GM13976 (cell line): Measurements from ENCODE around the gene AFG3L2.
"Not testable (repeated sequence)": the region's sequence is repeated elsewhere in the genome, so short reads cannot be mapped to it uniquely, and the experiment has no call there.

Source experiments
- DNase-seq: peaks from one replicate; pipeline ENCODE4 v3.0.0; 2012; ENCODE audit warnings: low spot score
- in situ Hi-C: fragments of 300-500 bp; cut with MboI; formaldehyde crosslinking; loops from one replicate; pipeline ENCODE4 v1.12.0; 2022; ENCODE audit warnings: low sequenced_read_pairs, mixed read lengths, inconsistent platforms; ENCODE audit not compliant: unreplicated experiment
- TF ChIP-seq, protein P1 (sequence below): IDR thresholded peaks from 2 replicates; pipeline ENCODE4 v1.5.1; 2012; ENCODE audit warnings: borderline replicate concordance, mild to moderate bottlenecking; ENCODE audit not compliant: insufficient read depth; ENCODE audit errors: extremely low read depth, missing control alignments, control extremely low read depth

The AFG3L2 gene

DNA sequence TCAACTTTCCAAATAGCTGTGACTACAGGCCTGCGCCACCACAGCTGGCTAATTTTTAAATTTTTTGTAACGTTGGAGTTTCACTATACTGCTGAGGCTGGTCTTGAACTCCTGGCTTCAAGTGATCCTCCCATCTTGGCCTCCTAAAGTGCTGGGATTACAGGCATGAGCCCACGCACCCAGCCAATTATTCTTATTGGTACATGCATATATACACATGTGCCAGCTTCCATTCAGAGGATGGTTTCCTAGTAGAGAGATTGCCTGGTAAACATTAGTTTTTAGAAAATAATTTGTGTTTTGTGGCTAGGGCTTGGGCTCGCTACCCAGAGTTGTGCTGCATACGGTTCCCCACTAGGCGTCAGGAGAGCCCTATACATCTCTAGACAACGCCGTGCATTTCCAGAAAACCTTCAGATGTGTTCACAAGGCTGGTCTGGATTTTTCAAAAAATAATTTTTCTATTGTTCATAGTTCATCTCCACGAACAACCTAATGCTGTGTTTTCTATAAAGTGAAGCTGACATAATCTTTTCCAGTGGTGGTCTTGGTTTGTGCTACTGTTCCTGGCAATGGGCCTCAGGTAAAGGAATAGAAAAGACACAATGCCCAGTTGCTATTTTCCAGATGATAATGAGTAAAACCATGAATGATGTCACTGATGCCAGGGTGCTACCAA, 14.6 kb upstream of the AFG3L2 start:
- TF ChIP-seq, protein P1, sequence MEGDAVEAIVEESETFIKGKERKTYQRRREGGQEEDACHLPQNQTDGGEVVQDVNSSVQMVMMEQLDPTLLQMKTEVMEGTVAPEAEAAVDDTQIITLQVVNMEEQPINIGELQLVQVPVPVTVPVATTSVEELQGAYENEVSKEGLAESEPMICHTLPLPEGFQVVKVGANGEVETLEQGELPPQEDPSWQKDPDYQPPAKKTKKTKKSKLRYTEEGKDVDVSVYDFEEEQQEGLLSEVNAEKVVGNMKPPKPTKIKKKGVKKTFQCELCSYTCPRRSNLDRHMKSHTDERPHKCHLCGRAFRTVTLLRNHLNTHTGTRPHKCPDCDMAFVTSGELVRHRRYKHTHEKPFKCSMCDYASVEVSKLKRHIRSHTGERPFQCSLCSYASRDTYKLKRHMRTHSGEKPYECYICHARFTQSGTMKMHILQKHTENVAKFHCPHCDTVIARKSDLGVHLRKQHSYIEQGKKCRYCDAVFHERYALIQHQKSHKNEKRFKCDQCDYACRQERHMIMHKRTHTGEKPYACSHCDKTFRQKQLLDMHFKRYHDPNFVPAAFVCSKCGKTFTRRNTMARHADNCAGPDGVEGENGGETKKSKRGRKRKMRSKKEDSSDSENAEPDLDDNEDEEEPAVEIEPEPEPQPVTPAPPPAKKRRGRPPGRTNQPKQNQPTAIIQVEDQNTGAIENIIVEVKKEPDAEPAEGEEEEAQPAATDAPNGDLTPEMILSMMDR = peak; percentile 84
- in situ Hi-C loops = loop anchor here (10.0 to 25.0 kb wide), 2 partner anchors 263 to 546 kb away; partner anchors contain the start of genes SEH1L and SPIRE1
- peak; percentile 74 for DNase-seq

DNA sequence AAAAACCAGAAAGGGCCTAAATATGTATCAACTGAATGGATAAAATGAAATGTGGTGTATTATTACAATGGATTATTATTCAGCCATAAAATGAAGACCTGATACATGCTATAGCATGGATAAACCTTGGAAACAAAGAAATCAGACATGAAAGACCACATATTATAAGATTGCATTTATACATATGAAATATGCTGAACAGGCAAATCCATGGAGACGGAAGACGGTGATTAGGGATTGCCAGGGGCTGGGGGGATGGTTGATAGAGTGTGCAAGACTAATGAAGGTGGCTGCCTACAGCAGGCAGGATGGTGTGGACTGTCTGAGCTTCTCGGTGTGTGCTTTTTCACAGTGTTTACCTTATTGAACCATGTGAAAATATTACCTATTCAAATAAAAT, 11.4 kb upstream of the AFG3L2 start:
- TF ChIP-seq, protein P1 = no peak
- no peak for DNase-seq
- in situ Hi-C loops = loop anchor here (25.0 kb wide), 1 partner anchor 549 kb away; the partner anchor contains the start of gene SEH1L

DNA sequence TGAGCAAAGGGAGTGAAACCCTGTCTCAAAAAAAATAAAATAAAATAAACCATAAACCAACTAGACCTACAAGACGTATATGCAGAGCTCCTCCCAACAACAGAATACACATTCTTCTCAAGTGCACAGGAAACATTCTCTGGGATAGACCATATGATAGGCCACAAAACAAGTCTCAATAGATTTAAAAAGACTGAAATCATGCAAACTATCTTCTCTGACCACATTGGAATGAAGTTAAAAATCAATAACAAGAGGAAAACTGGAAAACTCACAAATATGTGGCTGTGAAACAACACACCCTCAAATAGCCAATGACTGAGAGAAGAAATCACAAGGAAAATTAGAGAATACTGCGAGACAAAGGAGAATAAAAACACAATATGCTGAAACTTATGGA, 7.2 kb upstream of the AFG3L2 start:
- DNase-seq = no peak
- TF ChIP-seq, protein P1 = no peak

DNA sequence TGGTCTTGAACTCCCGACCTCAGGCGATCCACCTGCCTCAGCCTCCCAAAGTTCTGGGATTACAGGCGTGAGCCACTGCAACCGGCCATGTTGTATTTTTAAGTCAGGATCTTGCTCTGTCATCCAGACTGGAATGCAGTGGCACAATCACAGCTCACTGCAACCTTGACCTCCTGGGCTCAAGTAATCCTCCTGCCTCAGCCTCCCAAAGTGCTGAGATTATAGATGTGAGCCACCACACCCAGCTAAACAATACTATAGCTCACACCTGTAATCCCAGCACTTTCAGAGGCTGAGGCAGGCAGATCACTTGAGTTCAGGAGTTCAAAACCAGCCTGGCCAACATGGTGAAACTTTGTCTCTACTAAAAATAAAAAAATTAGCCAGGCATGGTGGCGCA, 6.7 kb upstream of the AFG3L2 start:
- in situ Hi-C loops = loop anchor here (25.0 kb wide), 1 partner anchor 554 kb away; the partner anchor contains the start of gene SEH1L
- DNase-seq = not testable (repeated sequence)

More for the DNA sequence above, 7.2 kb upstream of the AFG3L2 start:
- in situ Hi-C loops = loop anchor here (25.0 kb wide), 1 partner anchor 553 kb away; the partner anchor contains the start of gene SEH1L

DNA sequence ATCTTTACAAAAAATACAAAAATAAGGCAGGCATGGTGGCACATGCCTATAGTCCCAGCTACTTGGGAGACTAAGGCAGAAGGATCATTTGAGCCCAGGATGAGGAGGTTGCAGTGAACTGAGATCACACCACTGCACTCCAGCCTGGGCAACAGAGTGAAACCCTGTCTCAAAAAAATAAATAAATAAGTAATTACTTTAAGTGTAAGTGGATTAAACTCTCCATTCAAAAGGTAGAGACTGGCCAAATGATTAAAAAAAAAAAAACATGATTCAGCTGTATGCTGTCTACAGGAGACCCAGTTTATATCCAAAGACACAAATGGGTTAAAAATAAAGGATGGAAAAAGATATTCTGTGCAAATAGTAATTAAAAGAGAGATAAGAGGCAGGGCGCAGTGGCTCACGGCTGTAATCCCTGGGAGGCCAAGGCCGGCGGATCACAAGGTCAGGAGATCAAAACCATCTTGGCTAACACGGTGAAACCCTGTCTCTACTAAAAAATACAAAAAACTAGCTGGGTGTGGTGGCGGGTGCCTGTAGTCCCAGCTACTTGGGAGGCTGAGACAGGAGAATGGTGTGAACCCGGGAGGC, 5.3 kb upstream of the AFG3L2 start:
- in situ Hi-C loops = loop anchor here (25.0 kb wide), 1 partner anchor 555 kb away; the partner anchor contains the start of gene SEH1L
- DNase-seq = not testable (repeated sequence)

DNA sequence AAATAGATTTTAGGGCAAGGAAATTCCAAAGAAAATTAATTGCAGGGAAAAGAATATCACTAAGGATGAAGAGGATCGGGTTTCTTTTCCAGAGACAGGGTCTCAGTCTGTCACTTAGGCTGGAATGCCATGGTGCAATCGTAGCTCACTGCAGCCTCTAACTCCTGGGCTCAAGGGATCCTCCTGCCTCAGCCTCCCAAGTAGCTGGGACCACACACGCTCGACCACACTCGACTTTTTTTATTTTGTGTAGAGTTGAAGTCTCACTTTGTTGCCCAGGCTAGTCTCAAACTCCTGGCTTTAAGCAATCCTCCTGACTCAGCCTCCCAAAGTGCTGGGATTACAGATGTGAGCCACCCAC, 1.2 kb upstream of the AFG3L2 start:
- in situ Hi-C loops = loop anchor here (25.0 kb wide), 1 partner anchor 559 kb away; the partner anchor contains the start of gene SEH1L
- DNase-seq = not testable (repeated sequence)

DNA sequence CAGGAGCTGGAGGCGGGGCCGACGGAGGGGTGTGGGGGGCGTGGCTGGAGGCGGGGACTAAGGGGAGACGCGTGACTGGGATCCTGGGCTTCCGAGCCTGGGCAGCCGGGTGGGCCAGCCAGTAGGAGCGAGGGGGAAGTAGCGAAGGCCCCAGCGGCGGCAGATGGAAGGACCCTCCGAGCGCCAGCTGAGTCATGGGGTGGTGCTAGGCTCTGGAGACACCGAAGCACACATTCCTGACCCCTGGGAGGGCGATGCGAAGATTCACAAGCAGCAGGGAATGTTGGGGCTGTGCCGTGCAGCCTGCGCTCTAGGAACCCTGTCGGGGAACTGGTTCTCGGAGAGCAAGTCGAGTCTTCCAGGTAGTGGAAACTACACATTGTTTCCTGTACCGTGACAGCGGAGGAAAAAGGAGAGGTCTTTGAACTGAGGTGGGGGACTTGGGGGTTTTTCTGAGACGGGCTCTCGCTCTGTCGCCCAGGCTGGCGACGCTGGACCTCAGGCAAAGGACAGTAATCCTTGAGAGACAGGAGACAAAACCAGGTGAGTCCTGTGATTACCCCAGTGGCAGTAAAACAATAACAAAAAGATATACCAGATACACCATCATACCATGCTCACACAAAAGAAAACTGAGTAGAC, 650 bp upstream of the AFG3L2 start:
- in situ Hi-C loops = loop anchor here (25.0 kb wide), 1 partner anchor 560 kb away; the partner anchor contains the start of gene SEH1L
- DNase-seq = no peak
- TF ChIP-seq, protein P1 = no peak
